OCI-LY1 (cell line): ENCODE results near the gene ZNF135.

ENCODE experiments used
- H2AFZ ChIP-seq: fragments of 200-600 bp; sonication (generic), shearing (Covaris generic); 2 replicates; pipeline ENCODE4 v1.6.0; 2014; ENCODE audit warnings: antibody characterized with exemption, mild to moderate bottlenecking, low read length
- H3F3A ChIP-seq: fragments of 200-600 bp; sonication (generic), shearing (Covaris generic); 2 replicates; pipeline ENCODE4 v1.6.0; 2014; ENCODE audit warnings: mild to moderate bottlenecking, antibody characterized with exemption, low read length, moderate library complexity; ENCODE audit not compliant: insufficient read depth
- H3K27ac ChIP-seq: fragments of 200-600 bp; sonication (generic); 2 replicates; pipeline ENCODE4 v1.5.1; 2014; ENCODE audit warnings: low read length, mixed run types, mild to moderate bottlenecking, low read depth; ENCODE audit not compliant: poor library complexity, severe bottlenecking
- H3K27me3 ChIP-seq: fragments of 200-600 bp; sonication (generic); 2 replicates; pipeline ENCODE4 v1.6.0; 2014; ENCODE audit warnings: antibody characterized with exemption, mild to moderate bottlenecking, low read length, moderate library complexity; ENCODE audit not compliant: insufficient read depth
- H3K36me3 ChIP-seq: fragments of 200-600 bp; sonication (generic); 2 replicates; pipeline ENCODE4 v1.6.1; 2014; ENCODE audit warnings: mild to moderate bottlenecking, antibody characterized with exemption, low read length, moderate library complexity, mixed read lengths; ENCODE audit not compliant: insufficient read depth
- H3K4me1 ChIP-seq: fragments of 200-600 bp; sonication (generic); 2 replicates; pipeline ENCODE4 v1.5.1; 2014; ENCODE audit warnings: mild to moderate bottlenecking, low read length, moderate library complexity; ENCODE audit not compliant: insufficient read depth, severe bottlenecking
- H3K4me2 ChIP-seq: fragments of 200-600 bp; sonication (generic), shearing (Covaris generic); 2 replicates; pipeline ENCODE4 v1.6.1; 2014; ENCODE audit warnings: low read length
- H3K4me3 ChIP-seq: fragments of 200-600 bp; sonication (generic); 2 replicates; pipeline ENCODE4 v1.5.1; 2014; ENCODE audit warnings: low read length, low read depth, mild to moderate bottlenecking, mixed read lengths; ENCODE audit not compliant: poor library complexity, severe bottlenecking
- H3K79me2 ChIP-seq: fragments of 200-600 bp; shearing (Covaris generic); 2 replicates; pipeline ENCODE4 v1.6.1; 2016; ENCODE audit warnings: mixed run types, low read length, mixed read lengths; ENCODE audit not compliant: insufficient read depth
- H3K9ac ChIP-seq: fragments of 200-600 bp; sonication (generic), shearing (Covaris generic); 2 replicates; pipeline ENCODE4 v1.6.1; 2014; ENCODE audit warnings: mild to moderate bottlenecking, low read length, mixed read lengths
- H3K9me2 ChIP-seq: fragments of 200-600 bp; sonication (generic), shearing (Covaris generic); 2 replicates; pipeline ENCODE4 v1.6.1; 2014; ENCODE audit warnings: low read depth, mild to moderate bottlenecking, low read length, mixed read lengths
- H3K9me3 ChIP-seq: fragments of 200-600 bp; shearing (Covaris generic); 2 replicates; pipeline ENCODE4 v1.6.1; 2014; ENCODE audit warnings: low read length, mixed read lengths
- H4K20me1 ChIP-seq: fragments of 200-600 bp; sonication (generic), shearing (Covaris generic); 2 replicates; pipeline ENCODE4 v1.6.0; 2016; ENCODE audit warnings: mild to moderate bottlenecking, low read length; ENCODE audit not compliant: insufficient read depth
- CTCF ChIP-seq: fragments of 200-600 bp; sonication (generic), shearing (Covaris generic); IDR thresholded peaks from 2 replicates; pipeline ENCODE4 v1.5.1; 2017; ENCODE audit warnings: mild to moderate bottlenecking, antibody characterized with exemption, low read length, moderate library complexity, mixed read lengths
- EZH2 ChIP-seq: fragments of 200-600 bp; sonication (generic), shearing (Covaris generic); IDR thresholded peaks from 2 replicates; pipeline ENCODE4 v1.8.0; 2017; ENCODE audit warnings: borderline replicate concordance, mixed run types, mild to moderate bottlenecking, antibody characterized with exemption, low read length, moderate library complexity, mixed read lengths

ZNF135 gene

DNA sequence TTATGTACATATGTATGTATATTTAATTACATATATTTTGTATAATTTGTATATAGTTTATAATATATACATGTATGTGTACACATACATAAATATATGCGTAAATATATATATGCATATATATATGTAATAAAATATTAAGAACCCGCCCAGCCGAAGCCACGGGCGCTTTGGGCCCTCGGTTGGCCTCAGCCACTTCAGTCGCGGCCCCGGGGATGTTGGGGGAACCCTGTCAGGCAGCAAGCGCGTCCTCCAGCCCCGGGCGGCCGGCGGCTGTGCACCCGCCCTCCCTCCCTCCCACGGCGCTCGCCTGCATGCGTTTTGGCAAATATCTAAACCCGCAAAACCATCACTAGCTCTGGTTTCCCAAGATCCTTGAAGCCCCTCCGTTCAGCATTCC, 48.6 kb upstream of the ZNF135 start:
- Histone ChIP-seq H3K4me2 (no peak overlapping the region), H3K27me3 (no peaks in the 10 kb centered on the region), H4K20me1 (no peaks in the 10 kb centered on the region), H3K79me2 (no peaks in the 10 kb centered on the region), H3K27ac (no peak overlapping the region), H3K9ac (no peak overlapping the region), H3K9me2 (no peaks in the 10 kb centered on the region), H3K4me3 (no peak overlapping the region), H2AFZ (no peak overlapping the region), H3K9me3 (peaks cover 9% of the 10 kb centered on the region), H3K36me3 (no peaks in the 10 kb centered on the region), H3K4me1 (no peaks in the 10 kb centered on the region), H3F3A (no peaks in the 10 kb centered on the region)
- TF ChIP-seq EZH2: no peak
- no peak for TF ChIP-seq CTCF

DNA sequence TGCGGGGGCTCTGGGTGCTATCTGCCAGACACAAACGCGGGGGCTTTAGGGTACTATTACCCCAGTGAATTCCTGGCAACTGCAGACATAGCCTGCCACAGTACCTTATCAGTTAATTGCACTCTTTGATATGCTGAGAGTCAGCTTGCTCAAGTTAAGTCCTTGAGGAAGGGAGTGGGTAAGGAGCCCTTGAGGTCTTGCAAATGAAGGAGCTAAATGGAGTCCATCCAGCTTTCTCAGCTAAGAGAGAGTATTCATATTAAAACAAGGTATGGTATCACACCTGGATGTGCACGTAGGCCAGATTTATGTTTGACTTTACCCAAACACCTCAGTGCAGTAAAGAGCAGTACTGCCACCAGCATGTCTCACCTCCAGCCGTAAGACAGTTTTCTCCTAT, 44.9 kb upstream of the ZNF135 start:
- H3K27ac ChIP-seq: no peak overlapping the region
- no peaks in the 10 kb centered on the region for H3K4me1 ChIP-seq
- H3K79me2 ChIP-seq: no peaks in the 10 kb centered on the region
- no peaks in the 10 kb centered on the region for H3K27me3 ChIP-seq
- H3K4me2 ChIP-seq: no peak overlapping the region
- no peaks in the 10 kb centered on the region for H3K36me3 ChIP-seq
- no peak overlapping the region for H3K4me3 ChIP-seq
- no peaks in the 10 kb centered on the region for H3K9me2 ChIP-seq
- H3K9me3 ChIP-seq: 0 out of 2 replicates have a peak, but pooled peaks cover 5% of the 10 kb centered on the region
- H3K9ac ChIP-seq: no peak overlapping the region
- TF ChIP-seq EZH2 (no peak), CTCF (no peak)
- no peaks in the 10 kb centered on the region for H4K20me1 ChIP-seq
- no peaks in the 10 kb centered on the region for H3F3A ChIP-seq
- H2AFZ ChIP-seq: no peak overlapping the region

GRCh38 chr19:58020129-58020528, 39.0 kb upstream of the ZNF135 start:
- 0 out of 2 replicates have a peak, but pooled peaks cover 5% of the 10 kb centered on the region for H3K9me3 ChIP-seq
- H3K9me2 ChIP-seq: no peaks in the 10 kb centered on the region
- no peaks in the 10 kb centered on the region for H3K4me1 ChIP-seq
- H3K4me2 ChIP-seq: no peak overlapping the region
- no peaks in the 10 kb centered on the region for H4K20me1 ChIP-seq
- no peaks in the 10 kb centered on the region for H3F3A ChIP-seq
- TF ChIP-seq CTCF (no peak), EZH2 (no peak)
- no peak overlapping the region for H2AFZ ChIP-seq
- no peak overlapping the region for H3K27ac ChIP-seq
- H3K9ac ChIP-seq: no peak overlapping the region
- H3K27me3 ChIP-seq: no peaks in the 10 kb centered on the region
- H3K4me3 ChIP-seq: no peak overlapping the region
- no peaks in the 10 kb centered on the region for H3K36me3 ChIP-seq
- H3K79me2 ChIP-seq: no peaks in the 10 kb centered on the region
